HTR-8/SVneo (cell line): ENCODE measurements around the gene YES1.
"Not testable (repeated sequence)": the region's sequence is repeated elsewhere in the genome, so short reads cannot be mapped to it uniquely, and the experiment has no call there.

ENCODE experiments used
- DNase-seq: peaks from one replicate; pipeline ENCODE4 v3.0.0; 2011; ENCODE audit warnings: low spot score, mixed read lengths; ENCODE audit not compliant: insufficient read length
- FAIRE-seq: peaks from 2 replicates; lab custom pipeline; 2011; peaks lifted over from hg19 to GRCh38; lab: Jason Lieb, UNC

The YES1 gene

DNA sequence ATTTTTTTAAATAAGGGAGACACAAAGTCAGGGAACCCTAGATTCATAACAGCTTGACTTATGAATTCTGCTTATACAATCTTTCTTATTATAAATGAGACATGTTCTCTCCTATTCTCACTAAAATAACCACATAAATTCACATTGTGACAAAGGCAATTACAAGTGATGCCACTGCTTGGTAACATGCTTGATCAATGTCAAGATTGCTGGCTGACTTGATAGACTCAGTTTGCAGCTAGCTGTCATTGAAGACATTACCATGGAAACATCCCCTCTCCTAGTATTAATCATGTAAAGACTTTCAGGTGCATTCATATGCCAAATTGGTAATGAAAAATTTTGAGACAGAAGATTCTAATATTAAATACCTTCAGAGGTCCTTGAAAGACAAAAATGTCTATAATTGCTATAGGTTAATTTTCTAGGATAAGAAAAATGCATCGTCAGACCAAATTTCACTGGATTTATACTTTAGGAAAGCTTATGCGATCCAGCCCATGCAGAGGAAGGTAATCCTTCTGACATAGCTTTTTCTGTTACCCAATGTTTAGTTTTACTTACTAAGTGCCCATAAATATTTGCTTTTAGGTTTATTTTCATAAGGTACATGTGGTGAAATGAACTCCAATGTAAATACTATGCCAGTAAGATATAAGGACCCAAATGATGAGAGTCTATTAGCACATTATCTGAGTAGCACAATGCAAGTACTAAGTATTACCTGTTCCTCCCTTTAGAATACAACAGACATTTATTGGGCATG lies 67.0 kb downstream of the YES1 start:
- DNase-seq (no peak), FAIRE-seq (no peak)

DNA sequence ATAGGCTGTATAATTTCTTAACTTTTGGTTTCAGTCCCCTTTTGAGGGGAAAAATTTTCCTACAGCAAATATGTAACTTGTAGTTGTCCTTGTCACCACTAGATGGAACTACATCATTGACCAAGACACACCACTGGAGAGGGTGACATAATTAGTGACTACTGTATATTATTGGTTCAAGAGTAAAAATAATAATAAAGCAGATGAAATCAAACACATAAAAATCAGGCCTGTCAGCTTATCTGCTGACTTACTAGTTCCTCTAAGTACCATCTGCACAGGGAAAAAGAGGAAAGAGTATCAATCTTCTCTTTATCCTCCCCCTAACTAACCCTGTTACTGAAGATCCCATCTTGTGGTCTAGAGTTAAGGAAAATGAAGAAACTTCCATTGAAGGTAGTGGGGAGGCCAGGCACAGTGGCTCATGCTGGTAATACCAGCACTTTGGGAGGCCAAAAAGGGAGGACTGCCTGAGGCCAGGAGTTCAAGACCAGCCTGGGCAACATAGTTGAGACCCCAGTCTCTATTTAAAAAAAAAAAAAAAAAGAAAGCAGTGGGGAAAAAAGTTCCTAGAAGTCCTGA lies 70.0 kb downstream of the YES1 start:
- FAIRE-seq (no peak), DNase-seq (peak; percentile 50)

DNA sequence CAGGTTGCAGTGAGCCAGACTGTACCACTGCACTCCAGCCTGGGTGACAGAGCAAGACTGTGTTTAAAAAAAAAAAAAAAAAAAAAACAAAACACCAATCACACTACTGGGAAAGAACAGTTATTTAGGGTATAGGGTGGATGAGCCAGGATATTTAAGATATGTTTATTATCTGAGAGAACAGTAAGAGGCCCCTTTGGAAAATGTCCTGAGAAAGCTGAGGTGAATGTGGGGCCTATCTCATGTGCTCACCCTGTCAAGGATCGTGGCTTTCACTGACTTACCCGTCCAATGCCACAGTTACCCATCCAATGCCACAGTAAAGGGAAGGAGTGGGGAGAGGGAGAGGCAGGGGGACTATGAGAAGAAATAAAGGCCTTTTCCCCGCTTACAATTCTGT lies 79.7 kb downstream of the YES1 start:
- FAIRE-seq (no peak), DNase-seq (no peak)

DNA sequence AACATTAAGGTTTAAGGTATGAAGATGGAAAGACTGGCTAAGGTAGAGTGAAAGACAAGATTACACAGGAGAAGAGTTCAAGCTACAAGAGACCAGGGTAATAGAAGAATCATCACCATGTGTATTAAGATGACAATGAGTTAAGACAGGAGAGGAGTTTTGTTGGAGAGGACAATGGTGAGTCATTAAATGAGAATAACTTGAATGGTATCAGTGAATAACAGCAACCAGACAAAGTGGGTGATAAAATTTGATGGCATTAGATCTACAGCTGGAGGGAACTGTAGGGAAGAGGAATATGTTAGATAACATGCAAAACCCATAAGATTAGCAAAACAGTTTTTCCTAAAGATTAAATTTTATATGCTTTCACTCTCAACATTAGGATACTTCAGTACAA lies 80.9 kb downstream of the YES1 start:
- DNase-seq (no peak), FAIRE-seq (no peak)

DNA sequence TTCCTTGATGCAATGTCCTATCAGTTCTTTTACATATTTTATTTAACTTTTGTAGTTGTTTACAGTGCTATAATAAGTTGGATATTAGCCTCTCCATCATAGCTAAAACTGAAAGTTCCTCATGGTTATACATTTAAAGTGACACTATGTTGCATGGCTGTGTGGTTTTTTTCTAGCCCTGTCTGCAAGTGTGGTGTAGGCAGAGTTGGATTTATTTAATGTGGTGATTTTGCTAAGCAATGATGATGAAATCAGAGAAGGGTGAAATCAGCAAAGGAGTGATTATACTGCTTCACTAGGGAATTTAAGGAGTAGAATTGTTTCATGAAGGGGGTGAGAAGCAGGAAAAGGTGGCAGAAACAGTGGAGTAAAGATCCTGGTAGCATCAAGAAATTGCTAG lies 81.3 kb downstream of the YES1 start:
- DNase-seq, result no peak
- FAIRE-seq, result no peak

DNA sequence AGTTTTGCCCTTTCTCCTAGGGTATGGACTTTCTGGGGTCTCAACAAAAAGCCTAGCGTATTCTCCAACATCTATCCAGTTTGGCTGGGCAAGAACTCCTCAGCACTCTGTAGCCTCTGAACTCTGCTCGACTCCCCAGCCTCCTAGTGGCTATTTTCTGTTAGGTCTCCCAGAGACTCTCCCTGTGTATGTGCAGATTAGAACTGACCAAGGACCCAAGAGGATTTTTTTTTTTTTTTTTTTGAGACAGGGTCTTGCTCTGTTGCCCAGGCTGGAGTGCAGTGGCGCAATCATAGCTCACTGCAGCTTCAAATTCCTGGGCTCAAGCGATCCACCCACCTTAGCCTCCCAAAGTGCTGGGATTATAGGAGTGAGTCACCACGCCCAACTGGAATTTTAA lies 81.9 kb downstream of the YES1 start:
- FAIRE-seq, DNase-seq: not testable (repeated sequence)

DNA sequence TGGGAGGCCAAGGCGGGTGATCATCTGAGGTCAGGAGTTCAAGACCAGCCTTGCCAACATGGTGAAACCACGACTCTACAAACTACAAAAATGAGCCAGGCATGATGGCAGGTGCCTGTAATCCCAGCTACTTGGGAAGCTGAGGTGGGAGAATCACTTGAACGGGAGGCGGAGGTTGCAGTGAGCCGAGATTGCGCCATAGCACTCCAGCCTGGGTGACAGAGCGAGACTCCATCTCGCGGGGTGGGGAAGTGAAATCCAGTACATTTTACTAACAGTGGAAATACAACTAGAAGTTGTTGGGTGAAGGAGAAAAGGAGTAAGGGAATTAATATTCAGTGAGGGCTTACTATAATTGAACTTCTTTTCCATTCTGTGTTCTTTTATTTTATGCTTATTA lies 86.4 kb downstream of the YES1 start:
- DNase-seq, result no peak
- no peak for FAIRE-seq

DNA sequence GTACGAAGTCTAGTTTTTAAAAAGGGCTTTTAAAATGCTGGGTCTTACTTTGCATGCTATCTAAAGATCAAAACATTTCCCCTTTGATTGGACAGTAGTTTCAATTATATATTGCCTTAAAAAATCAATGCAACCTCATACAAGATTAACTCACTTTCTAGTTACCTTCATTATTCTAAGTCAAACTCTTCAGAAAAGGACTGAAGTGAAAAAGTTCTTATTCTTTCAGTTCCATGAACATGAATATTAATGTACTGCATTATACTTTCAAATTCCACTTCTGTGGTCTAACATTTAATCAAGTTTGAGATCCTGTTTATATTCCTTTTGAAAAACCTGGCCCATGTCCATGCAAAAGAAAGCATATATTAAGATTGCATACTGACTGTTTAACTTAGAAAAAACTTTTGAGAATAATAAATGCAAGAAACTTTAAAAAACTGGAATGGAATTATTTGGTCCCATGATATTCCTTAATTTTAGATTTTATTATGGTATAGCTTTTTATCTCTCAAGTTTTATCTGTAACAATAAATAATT lies 88.4 kb downstream of the YES1 start:
- no peak for DNase-seq
- FAIRE-seq, result no peak

DNA sequence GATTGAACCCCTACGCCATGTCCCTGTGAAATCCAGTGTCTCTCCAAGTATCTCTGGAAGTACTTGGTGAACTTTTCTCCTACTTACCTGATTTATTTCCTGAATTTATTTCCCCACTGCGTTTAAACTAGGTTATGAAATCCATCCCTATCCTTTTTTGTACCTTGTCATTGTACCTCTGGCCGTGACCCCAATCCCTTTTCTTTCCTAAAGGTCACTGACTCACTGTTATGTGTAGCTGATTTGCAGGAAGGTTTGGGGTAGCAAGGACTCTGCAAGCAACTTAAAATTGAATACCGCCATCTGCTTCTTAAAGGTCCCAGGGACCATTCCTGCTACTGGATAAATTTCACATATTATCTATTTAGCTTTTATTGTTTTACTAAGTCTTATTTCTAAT lies 95.0 kb downstream of the YES1 start:
- FAIRE-seq (no peak), DNase-seq (no peak)

DNA sequence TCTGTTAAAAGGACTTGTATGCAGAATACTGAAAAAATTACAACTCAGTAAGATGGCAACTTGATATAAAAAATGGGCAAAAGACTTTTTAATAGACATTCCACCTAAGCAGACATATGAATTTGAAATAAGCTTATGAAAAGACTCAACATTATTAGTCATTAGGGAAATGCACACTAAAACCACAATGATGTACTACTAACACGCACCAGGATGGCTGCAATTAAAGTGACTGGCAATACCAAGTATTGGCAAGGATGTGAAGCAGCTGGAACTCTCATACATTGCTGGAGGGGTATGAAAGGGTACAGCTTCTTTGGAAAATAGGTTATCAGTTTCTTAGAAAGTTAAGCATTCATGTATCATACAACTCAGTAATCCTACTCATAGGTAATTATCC lies 96.4 kb downstream of the YES1 start:
- DNase-seq (no peak), FAIRE-seq (no peak)

DNA sequence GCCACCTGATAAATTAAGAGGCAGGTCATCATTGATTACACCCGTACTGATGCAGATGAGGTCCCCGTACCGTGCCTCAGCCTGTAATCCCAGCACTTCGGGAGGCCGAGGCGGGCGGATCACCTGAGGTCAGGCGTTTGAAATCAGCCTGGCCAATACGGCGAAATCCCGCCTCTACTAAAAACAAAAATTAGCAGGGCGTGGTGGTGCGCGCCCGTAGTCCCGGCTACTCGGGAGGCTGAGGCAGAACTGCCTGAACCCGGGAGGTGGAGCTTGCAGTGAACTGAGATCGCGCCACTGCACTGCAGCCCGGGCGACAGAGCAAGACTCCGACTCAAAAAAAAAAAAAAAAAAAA lies 98.9 kb downstream of the YES1 start:
- DNase-seq (no peak), FAIRE-seq (no peak)

DNA sequence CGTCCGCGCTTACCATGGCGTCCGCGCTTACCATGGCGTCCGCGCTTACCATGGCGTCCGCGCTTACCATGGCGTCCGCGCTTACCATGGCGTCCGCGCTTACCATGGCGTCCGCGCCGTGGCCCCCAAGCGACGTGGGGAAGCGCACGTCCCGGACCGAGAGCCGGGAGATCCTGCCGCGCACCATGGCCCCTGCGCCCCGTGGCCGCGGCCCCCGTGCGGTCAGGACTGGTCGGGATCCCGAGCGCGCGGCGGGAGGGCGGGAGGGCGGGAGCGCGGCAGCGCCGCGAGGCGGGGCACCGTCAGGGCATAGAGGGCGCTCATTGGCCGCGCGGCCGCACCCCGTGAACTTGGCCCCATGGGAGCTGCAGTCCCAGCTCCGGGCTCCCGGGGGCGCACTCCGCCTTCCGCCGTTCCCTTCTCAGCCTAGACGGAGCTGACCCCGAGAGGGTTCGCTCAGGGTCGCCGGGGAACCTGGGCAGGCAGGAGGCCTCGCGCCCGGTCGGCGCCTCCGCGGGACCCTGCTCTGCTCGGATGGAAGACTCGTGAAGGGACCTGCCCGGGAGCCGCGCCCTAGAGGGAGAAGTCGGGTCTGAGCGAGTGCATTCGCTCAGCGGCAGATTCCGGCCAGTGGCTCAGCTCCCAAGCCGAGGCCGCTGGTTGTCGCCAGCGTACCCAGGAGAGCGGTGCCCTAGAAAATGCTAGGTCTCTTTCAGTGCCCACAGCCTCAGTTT lies 99.5 kb downstream of the YES1 start, which contains the start of gene ENOSF1:
ENOSF1 (minus strand) TSS at position 230 of the 734 bp plus-strand sequence; CDS start at position 187, 43 bp downstream.
- no peak for FAIRE-seq
- peak; percentile 69 for DNase-seq

DNA sequence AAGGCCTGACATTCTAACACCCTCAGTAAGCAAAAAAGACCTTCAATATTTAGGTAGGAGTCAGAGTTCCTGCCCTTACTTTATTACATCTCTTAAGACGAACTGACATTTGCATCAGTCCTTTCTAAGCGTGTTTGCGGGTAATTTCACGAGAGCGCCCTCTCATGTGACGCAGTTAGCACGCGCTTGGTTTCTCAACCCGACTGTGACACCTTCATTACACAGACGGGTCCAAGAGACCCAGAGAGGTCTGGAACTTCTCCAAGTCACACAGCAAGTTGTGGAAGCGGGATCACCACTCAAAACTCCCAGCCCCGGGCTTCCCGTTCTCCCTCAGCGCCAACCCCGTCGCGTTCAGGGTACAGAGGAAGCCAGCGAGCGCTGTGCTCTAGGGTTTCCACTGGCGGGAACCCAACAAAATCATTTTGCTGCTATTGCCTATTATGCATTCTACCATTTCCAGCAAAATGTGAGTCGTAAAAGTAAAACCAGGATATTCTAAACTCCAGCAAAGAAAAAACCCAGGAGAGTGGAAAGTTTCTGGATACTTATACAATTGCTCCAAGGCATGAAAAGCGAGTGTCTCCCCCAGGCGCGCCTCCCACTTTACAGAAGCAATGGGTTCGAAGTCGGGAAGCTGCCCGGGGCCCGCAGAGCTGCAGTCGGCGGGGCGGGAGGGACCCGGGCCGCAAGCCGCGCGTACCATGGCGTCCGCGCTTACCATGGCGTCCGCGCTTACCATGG lies 100.2 kb downstream of the YES1 start:
- DNase-seq (peak; percentile 48), FAIRE-seq (no peak)

DNA sequence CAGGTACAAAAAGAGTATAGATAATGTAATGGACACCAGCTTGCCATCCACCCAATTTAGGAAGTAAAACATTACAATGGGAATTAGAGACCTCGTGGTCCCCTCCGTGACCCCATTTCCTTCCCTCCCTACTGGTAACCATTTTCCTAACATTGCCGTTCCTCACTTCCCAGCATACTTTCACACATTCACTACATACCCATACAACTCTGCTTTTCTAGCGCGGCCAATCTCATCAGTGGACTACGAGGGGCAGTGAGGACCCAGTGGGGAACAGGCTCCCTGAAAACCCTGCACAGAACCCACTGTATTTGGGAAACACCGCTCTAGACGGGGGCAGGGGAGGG lies 100.8 kb downstream of the YES1 start:
- FAIRE-seq (no peak), DNase-seq (no peak)

DNA sequence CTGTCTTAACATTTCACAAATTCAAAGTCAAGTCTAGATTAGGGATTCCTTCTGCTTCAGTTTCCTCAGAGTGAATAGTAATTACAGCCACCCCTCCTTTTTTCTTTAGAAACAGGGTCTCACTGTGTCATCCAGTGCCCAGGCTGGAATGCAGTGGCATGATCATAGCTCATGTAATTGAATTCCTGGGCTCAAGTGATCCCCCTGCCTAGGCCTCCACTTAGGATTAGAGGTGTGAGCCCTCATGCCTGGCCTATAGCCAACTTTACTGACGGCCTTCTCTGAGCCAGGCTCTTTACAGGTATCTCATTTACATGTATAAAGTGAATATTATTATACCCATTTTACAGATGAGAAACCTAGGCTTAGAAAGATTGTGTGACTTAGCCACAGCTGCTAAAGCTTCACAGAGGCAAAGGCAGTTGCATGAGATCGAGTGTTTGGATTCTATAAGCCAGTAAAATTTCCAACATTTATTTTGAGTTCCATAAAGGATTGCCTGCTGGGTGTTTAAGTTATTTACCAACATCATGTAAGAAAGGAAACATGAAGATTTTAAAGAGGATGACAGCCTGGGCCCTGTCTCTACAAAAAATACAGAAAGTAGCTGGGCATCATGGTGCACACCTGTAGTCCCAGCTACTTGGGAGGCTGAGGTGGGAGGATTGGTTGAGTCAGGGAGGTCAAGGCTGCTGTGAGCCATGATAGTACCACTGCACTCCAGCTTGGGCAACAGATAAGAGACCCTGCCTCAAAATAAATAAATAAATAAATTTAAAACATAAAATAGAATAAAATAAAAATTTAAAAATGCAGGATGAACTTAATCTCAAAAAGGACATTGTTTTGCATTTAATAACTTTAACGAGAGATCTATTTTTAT lies 101.4 kb downstream of the YES1 start:
- DNase-seq (no peak), FAIRE-seq (no peak)

DNA sequence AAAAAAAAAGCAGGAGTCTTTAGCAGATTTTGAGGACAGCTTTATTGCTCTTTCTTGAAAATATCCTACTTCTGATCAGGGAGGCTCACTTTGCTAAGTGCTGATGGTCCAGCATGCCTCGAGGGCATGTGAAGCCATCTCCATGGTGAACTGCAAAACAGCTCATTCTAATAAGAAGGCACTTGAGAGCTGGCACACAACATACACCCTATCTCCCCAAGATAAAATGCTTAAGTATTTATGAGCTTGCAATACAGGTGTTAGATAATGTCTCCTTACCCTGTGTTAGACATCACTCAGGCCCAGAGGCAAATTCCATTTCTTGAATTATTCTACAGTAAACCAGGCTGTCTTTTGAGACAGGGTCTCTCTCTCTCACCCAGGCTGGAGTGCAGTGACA lies 102.3 kb downstream of the YES1 start:
- FAIRE-seq, result no peak

DNA sequence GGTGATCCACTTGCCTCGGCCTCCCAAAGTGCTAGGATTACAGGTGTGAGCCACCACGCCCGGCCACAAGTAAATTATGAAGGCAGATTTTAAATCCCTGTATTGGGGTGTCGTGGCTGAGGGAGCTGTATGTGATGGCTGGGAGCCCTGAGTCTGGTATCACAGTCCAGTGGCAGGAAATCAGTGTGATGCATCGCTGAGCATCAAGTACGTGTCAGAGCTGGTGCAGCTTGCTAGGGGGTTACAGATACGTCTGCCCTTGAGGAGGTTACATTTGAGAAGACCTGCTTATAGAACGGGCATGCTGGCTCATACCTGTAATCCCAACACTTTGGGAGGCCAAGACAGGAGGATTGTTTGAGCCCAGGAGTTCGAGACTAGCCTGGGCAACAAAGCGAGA lies 103.9 kb downstream of the YES1 start:
- FAIRE-seq, result no peak
- DNase-seq, result no peak

More for the DNA sequence above, 102.3 kb downstream of the YES1 start:
- DNase-seq, result no peak

DNA sequence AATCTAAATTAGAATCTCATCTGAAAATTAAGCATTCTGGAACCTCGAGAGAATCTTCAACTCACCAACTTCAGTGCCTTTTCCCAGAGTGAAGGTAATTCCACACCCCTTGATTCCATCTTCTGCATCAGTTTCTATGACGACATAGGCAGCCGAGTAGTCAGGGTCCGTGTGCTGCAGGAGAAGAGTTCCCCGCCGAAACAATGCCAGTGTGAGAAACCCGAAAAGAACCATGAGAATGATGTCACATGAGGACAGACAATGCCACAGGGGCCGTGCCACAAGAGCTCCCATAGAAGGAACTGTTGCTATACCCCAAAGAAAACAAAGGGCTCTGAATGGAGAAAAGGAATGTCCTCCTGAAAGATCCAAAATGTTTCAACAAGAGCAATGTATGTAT lies 105.6 kb downstream of the YES1 start:
- DNase-seq, result no peak
- FAIRE-seq, result no peak

DNA sequence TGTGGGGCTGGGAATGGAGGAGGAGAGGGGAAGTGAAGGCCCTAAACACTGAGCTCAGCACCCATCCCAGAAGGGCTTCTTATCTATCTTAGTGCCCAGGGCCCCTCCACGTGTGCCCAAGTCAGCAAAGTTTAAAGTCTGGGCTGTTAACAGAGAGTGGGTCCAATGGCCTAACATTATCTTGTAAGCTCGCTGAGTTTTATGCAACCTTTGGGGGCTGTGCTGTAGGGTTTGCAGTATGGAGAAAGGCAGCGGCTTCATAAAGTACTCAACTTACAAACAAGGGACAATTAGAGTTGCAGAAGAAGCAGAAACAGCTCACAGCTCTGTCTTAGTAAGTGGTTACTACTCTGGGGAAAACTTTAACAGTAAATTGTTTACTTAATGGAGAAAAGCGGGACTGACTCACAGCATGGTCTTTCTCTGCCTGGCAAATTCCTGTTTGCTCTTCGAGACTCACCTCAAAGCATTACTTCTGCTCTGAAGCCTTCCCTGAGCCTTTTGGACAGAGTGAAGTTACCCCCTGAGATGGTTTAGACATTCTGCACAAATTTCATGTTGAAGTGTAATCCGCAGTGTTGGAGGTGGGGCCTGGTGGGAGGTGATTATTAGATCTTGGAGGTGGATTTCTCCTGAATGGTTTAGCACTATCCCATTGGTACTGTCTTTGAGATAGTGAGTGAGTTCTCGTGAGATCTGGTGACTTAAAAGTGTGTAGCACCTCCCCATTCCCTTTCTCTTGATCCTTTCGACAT lies 108.7 kb downstream of the YES1 start:
- DNase-seq, result no peak
- FAIRE-seq, result no peak
